Ovary (tissue), 3 donors: ENCODE measurements around the gene SMURF1.

Experiments
- EP300 ChIP-seq: sonication (generic); formaldehyde crosslinking; IDR thresholded peaks from one replicate; pipeline ENCODE4 v1.6.1; 2017; ENCODE audit warnings: antibody characterized with exemption
- POLR2A ChIP-seq: fragments of 450-650 bp; IDR thresholded peaks from one replicate; pipeline ENCODE4 v1.6.1; 2017; ENCODE audit warnings: antibody characterized with exemption, mild to moderate bottlenecking, moderate library complexity
- TF ChIP-seq, protein P1 (sequence below), 3 donors: fragments of 450-650 bp in 2 of 3; fragments of 200-600 bp in 1 of 3; IDR thresholded peaks; one replicate each; pipeline versions ENCODE4 v1.5.1 to v1.8.0; 2016 to 2022; ENCODE audit warnings: antibody characterized with exemption in 3 of 3, mild to moderate bottlenecking in 1 of 3
- donor health status: DM: no; HTN: no; CAD: no.

DNA sequence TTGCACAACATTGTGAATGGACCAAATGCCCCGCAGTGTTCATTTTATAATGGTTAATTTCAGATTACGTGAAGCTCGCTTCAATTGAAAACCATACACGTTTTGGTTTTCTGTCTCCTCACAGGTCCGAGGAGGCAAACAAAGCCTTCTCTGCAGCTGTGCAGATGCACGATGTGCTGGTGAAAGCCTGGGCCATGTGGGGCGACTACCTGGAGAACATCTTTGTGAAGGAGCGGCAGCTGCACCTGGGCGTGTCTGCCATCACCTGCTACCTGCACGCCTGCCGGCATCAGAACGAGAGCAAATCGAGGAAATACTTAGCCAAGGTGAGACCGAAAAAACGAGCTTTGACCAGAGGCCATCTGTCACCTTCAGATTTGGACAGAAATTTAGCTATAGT, 155.3 kb downstream of the SMURF1 start:
- TF ChIP-seq, protein P1, sequence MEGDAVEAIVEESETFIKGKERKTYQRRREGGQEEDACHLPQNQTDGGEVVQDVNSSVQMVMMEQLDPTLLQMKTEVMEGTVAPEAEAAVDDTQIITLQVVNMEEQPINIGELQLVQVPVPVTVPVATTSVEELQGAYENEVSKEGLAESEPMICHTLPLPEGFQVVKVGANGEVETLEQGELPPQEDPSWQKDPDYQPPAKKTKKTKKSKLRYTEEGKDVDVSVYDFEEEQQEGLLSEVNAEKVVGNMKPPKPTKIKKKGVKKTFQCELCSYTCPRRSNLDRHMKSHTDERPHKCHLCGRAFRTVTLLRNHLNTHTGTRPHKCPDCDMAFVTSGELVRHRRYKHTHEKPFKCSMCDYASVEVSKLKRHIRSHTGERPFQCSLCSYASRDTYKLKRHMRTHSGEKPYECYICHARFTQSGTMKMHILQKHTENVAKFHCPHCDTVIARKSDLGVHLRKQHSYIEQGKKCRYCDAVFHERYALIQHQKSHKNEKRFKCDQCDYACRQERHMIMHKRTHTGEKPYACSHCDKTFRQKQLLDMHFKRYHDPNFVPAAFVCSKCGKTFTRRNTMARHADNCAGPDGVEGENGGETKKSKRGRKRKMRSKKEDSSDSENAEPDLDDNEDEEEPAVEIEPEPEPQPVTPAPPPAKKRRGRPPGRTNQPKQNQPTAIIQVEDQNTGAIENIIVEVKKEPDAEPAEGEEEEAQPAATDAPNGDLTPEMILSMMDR (IDR thresholded peaks at IDR 0.05), result no peak
- TF ChIP-seq EP300 (no peak), POLR2A (no peak)
